Ovary (tissue), 3 donors: ENCODE data around the gene TRPM3.

Experiments used
- EP300 ChIP-seq: sonication (generic); formaldehyde crosslinking; IDR thresholded peaks from one replicate; pipeline ENCODE4 v1.6.1; 2017; ENCODE audit warnings: antibody characterized with exemption
- POLR2A ChIP-seq: fragments of 450-650 bp; IDR thresholded peaks from one replicate; pipeline ENCODE4 v1.6.1; 2017; ENCODE audit warnings: antibody characterized with exemption, mild to moderate bottlenecking, moderate library complexity
- TF ChIP-seq, protein P1 (sequence below), 3 donors: fragments of 450-650 bp in 2 of 3; fragments of 200-600 bp in 1 of 3; IDR thresholded peaks; one replicate each; pipeline versions ENCODE4 v1.5.1 to v1.8.0; 2016 to 2022; ENCODE audit warnings: antibody characterized with exemption in 3 of 3, mild to moderate bottlenecking in 1 of 3
- donor health status: DM: no; HTN: no; CAD: no.

- TF ChIP-seq, protein P1, sequence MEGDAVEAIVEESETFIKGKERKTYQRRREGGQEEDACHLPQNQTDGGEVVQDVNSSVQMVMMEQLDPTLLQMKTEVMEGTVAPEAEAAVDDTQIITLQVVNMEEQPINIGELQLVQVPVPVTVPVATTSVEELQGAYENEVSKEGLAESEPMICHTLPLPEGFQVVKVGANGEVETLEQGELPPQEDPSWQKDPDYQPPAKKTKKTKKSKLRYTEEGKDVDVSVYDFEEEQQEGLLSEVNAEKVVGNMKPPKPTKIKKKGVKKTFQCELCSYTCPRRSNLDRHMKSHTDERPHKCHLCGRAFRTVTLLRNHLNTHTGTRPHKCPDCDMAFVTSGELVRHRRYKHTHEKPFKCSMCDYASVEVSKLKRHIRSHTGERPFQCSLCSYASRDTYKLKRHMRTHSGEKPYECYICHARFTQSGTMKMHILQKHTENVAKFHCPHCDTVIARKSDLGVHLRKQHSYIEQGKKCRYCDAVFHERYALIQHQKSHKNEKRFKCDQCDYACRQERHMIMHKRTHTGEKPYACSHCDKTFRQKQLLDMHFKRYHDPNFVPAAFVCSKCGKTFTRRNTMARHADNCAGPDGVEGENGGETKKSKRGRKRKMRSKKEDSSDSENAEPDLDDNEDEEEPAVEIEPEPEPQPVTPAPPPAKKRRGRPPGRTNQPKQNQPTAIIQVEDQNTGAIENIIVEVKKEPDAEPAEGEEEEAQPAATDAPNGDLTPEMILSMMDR (IDR thresholded peaks at IDR 0.05), result no peak
- no peak for TF ChIP-seq POLR2A
- no peak for TF ChIP-seq EP300
These were observed 7.4 kb upstream of the TRPM3 start for GRCh38 chr9:71128796-71129195.
